BJ (cell line): Measurements from ENCODE around the gene NUDCD2. TPM values are rescaled to one million over a fixed set of nuclear protein-coding genes. Genes with fewer than 3 reads are reported as not detected.

Source experiments
- CTCF ChIA-PET: fragments of 350-600 bp; formaldehyde crosslinking; extraction: SDS; loops from one replicate; lab custom pipeline; 2021; ENCODE audit warnings: antibody characterized with exemption, inconsistent platforms; lab: Yijun Ruan, JAX
- POLR2A ChIA-PET: fragments of 300-600 bp; sonication (Branson Sonifier 250); formaldehyde crosslinking; extraction: SDS; loops from one replicate; lab custom pipeline; 2021; ENCODE audit warnings: antibody characterized with exemption; lab: Charles Lee
- DNase-seq: peaks from one replicate; pipeline ENCODE4 v3.0.0-alpha.2; 2011; ENCODE audit warnings: low read depth
- H3K27me3 ChIP-seq: 2 replicates; pipeline ENCODE4 v1.6.0; 2011; ENCODE audit warnings: low read length; ENCODE audit not compliant: control insufficient read depth, insufficient read depth
- H3K36me3 ChIP-seq: 2 replicates; pipeline ENCODE4 v1.5.1; 2011; ENCODE audit warnings: low read length; ENCODE audit not compliant: control insufficient read depth, insufficient read depth
- H3K4me3 ChIP-seq: 2 replicates; pipeline ENCODE4 v1.5.1; 2011; ENCODE audit warnings: low read depth, mild to moderate bottlenecking, control low read depth, low read length
- CTCF ChIP-seq: IDR thresholded peaks from 2 replicates; pipeline ENCODE4 v1.5.1; 2011; ENCODE audit warnings: low read depth, mild to moderate bottlenecking, control low read depth, inconsistent platforms, low read length, moderate library complexity; ENCODE audit not compliant: insufficient read depth
- polyA plus RNA-seq: library from polyadenylated mRNA; depleted of rRNA; stranded (reverse); fragments of >200 nt; gene quantifications from 2 replicates; pipeline ENCODE4 v1.2.3, GENCODE V29; 2011

Gene NUDCD2
- polyA plus RNA-seq, 1 experiment = 2.5 TPM

GRCh38 chr5:163502521-163502920 is 42.6 kb upstream of the NUDCD2 start:
- POLR2A ChIA-PET = no interaction called here
- no peak for DNase-seq

GRCh38 chr5:163498886-163499285 is 39.0 kb upstream of the NUDCD2 start:
- DNase-seq = no peak
- Histone ChIP-seq H3K36me3 (no peaks in the 10 kb centered on the region), H3K27me3 (no peaks in the 10 kb centered on the region), H3K4me3 (no peak overlapping the region)
- TF ChIP-seq CTCF = no peak
- CTCF ChIA-PET = interaction anchor here (0.7 to 1.7 kb wide), 3 partner anchors 9 to 26 kb away, joined by 3 to 4 read pairs (median 4); no protein-coding TSS in a partner anchor
- POLR2A ChIA-PET = no interaction called here

More at GRCh38 chr5:163502521-163502920, 42.6 kb upstream of the NUDCD2 start:
- no peak for TF ChIP-seq CTCF
- Histone ChIP-seq H3K4me3 (peak overlapping the region; percentile 71), H3K27me3 (no peaks in the 10 kb centered on the region), H3K36me3 (no peaks in the 10 kb centered on the region)
- CTCF ChIA-PET = interaction anchor here (0.6 to 1.7 kb wide), 6 partner anchors 12 to 77 kb away, joined by 3 to 8 read pairs (median 5); no protein-coding TSS in a partner anchor

GRCh38 chr5:163497315-163497714 is 37.4 kb upstream of the NUDCD2 start:
- POLR2A ChIA-PET = no interaction called here
- H3K36me3 ChIP-seq = no peaks in the 10 kb centered on the region
- DNase-seq = no peak
- TF ChIP-seq CTCF = no peak
- H3K4me3 ChIP-seq = no peak overlapping the region
- CTCF ChIA-PET = no interaction called here
- H3K27me3 ChIP-seq = no peaks in the 10 kb centered on the region

GRCh38 chr5:163496286-163496685 is 36.4 kb upstream of the NUDCD2 start:
- Histone ChIP-seq H3K4me3 (no peak overlapping the region), H3K36me3 (no peaks in the 10 kb centered on the region), H3K27me3 (no peaks in the 10 kb centered on the region)
- ChIA-PET POLR2A (no interaction called here), CTCF (interaction anchor here (1.3 kb wide), 1 partner anchor 22 kb away, joined by 3 read pairs; no protein-coding TSS in a partner anchor)
- DNase-seq = no peak
- no peak for TF ChIP-seq CTCF

GRCh38 chr5:163489745-163490075 is 29.8 kb upstream of the NUDCD2 start:
- H3K27me3 ChIP-seq = no peaks in the 10 kb centered on the region
- ChIA-PET CTCF (interaction anchor here (0.8 to 3.1 kb wide), 8 partner anchors 10 to 21 kb away, joined by 3 to 12 read pairs (median 5); partner anchors contain the start of gene MAT2B), POLR2A (no interaction called here)
- no peak for TF ChIP-seq CTCF
- no peak for DNase-seq
- H3K36me3 ChIP-seq = no peaks in the 10 kb centered on the region
- no peak overlapping the region for H3K4me3 ChIP-seq
